ENCODE measurements around the gene INHBE.

Gene INHBE

GRCh38 chr12:57476162-57476992 lies 21.3 kb downstream of the INHBE start:
- TF ChIP-seq, protein P1, sequence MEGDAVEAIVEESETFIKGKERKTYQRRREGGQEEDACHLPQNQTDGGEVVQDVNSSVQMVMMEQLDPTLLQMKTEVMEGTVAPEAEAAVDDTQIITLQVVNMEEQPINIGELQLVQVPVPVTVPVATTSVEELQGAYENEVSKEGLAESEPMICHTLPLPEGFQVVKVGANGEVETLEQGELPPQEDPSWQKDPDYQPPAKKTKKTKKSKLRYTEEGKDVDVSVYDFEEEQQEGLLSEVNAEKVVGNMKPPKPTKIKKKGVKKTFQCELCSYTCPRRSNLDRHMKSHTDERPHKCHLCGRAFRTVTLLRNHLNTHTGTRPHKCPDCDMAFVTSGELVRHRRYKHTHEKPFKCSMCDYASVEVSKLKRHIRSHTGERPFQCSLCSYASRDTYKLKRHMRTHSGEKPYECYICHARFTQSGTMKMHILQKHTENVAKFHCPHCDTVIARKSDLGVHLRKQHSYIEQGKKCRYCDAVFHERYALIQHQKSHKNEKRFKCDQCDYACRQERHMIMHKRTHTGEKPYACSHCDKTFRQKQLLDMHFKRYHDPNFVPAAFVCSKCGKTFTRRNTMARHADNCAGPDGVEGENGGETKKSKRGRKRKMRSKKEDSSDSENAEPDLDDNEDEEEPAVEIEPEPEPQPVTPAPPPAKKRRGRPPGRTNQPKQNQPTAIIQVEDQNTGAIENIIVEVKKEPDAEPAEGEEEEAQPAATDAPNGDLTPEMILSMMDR (IDR thresholded peaks at IDR 0.05; ENCODE audit: low read length, missing control alignments), result no peak
- no peak for DNase-seq (ENCODE audit: low read depth)
- no peak overlapping the region for H3K4me3 ChIP-seq (replicated peaks; ENCODE audit: low read depth, low read length)

GRCh38 chr12:57476993-57477709 lies 22.0 kb downstream of the INHBE start:
- no peak for DNase-seq (ENCODE audit: low read depth)
- TF ChIP-seq, protein P1 (IDR thresholded peaks at IDR 0.05; ENCODE audit: low read length, missing control alignments), result no peak
- no peak overlapping the region for H3K4me3 ChIP-seq (replicated peaks; ENCODE audit: low read depth, low read length)

- TF ChIP-seq, protein P1 (IDR thresholded peaks at IDR 0.05; ENCODE audit: low read length, missing control alignments), result no peak
- H3K4me3 ChIP-seq (replicated peaks; ENCODE audit: low read depth, low read length), result no peak overlapping the region
- peak; percentile 82 for DNase-seq (ENCODE audit: low read depth)
These were observed 22.9 kb downstream of the INHBE start for GRCh38 chr12:57477710-57478681.

GRCh38 chr12:57479043-57479375 lies 23.9 kb downstream of the INHBE start:
- TF ChIP-seq, protein P1 (IDR thresholded peaks at IDR 0.05; ENCODE audit: low read length, missing control alignments), result no peak
- no peak for DNase-seq (ENCODE audit: low read depth)
- no peak overlapping the region for H3K4me3 ChIP-seq (replicated peaks; ENCODE audit: low read depth, low read length)

- DNase-seq (ENCODE audit: low read depth), result no peak
These were observed 24.4 kb downstream of the INHBE start, which contains the start of gene ARHGAP9 for GRCh38 chr12:57479376-57480115. TSS of gene ARHGAP9 (minus strand) at chr12:57479866. CDS start at chr12:57479406, 460 bp downstream.

More at GRCh38 chr12:57479376-57480115, 24.4 kb downstream of the INHBE start, which contains the start of gene ARHGAP9:
- TF ChIP-seq, protein P1 (IDR thresholded peaks at IDR 0.05; ENCODE audit: low read length, missing control alignments), result no peak
- H3K4me3 ChIP-seq (replicated peaks; ENCODE audit: low read depth, low read length), result no peak within 1 kb of the TSS

Measured in fibroblast of pulmonary artery (primary cell).